ENCODE data around the gene PAQR4.

GRCh38 chr16:2966808-2967191 is 2.3 kb upstream of the PAQR4 start:
- TF ChIP-seq EP300 (IDR thresholded peaks at IDR 0.05; ENCODE audit: borderline replicate concordance in 1 of 2, low read depth in 1 of 2, low read length in 1 of 2) (no peak), POLR2AphosphoS5 (IDR thresholded peaks at IDR 0.05; ENCODE audit: low read depth, low read length) (no peak), CTCF (IDR thresholded peaks at IDR 0.05) (no peak), FOXM1 (IDR thresholded peaks at IDR 0.05; ENCODE audit: low read depth) (no peak), USF1 (IDR thresholded peaks at IDR 0.05; ENCODE audit: borderline replicate concordance, low read depth) (no peak), GABPA (IDR thresholded peaks at IDR 0.05; ENCODE audit: low read depth) (no peak), YY1 (IDR thresholded peaks at IDR 0.05; ENCODE audit: low read depth) (no peak), SIN3A (IDR thresholded peaks at IDR 0.05; ENCODE audit: borderline replicate concordance, low read depth, low read length) (no peak)

Measured in SK-N-SH (cell line).